ENCODE measurements around the gene GRP.

The GRP gene

DNA sequence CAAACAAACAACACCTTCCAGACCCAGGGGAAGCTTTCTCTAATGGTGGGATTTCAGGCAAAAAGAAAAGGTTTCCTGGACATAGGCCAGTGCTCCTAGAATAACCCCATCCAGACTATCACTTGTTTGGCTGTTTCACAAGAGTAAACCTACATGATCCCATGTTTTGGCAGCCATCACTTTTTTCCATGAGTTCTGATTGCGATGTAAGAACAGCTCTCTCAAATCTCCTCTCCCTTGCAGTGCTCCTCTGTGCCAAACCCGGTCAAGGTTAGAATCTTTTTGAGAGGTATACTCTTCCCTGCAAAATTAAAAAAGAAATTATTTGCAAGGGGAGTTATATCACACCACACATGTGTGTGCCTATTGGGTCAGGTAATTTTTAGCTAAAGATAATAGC, 11.9 kb downstream of the GRP start:
- no peaks in the 10 kb centered on the region for H3K79me2 ChIP-seq (ENCODE audit: control insufficient read depth, low read length)
- no peaks in the 10 kb centered on the region for H3K36me3 ChIP-seq (ENCODE audit: control insufficient read depth, low read length)
- H3K4me2 ChIP-seq (ENCODE audit: low read length), result no peak overlapping the region
- no peaks in the 10 kb centered on the region for H3K9me3 ChIP-seq (ENCODE audit: control insufficient read depth, insufficient read depth, low read length)
- no peaks in the 10 kb centered on the region for H3K4me1 ChIP-seq (ENCODE audit: control insufficient read depth, low read length)
- H3K4me3 ChIP-seq (ENCODE audit: low read length), result no peak overlapping the region
- H3F3A ChIP-seq (ENCODE audit: control insufficient read depth, insufficient read depth), result no peaks in the 10 kb centered on the region
- H3K27ac ChIP-seq (ENCODE audit: low read depth, low read length), result no peak overlapping the region
- no peaks in the 10 kb centered on the region for H4K20me1 ChIP-seq (ENCODE audit: control insufficient read depth, insufficient read depth, low read depth, low read length)
- peaks cover 13% of the 10 kb centered on the region for H3K27me3 ChIP-seq (ENCODE audit: control insufficient read depth, low read length)
- no peaks in the 10 kb centered on the region for H3K9me2 ChIP-seq (replicated peaks; ENCODE audit: control insufficient read depth, low read length)
- TF ChIP-seq, protein P1, sequence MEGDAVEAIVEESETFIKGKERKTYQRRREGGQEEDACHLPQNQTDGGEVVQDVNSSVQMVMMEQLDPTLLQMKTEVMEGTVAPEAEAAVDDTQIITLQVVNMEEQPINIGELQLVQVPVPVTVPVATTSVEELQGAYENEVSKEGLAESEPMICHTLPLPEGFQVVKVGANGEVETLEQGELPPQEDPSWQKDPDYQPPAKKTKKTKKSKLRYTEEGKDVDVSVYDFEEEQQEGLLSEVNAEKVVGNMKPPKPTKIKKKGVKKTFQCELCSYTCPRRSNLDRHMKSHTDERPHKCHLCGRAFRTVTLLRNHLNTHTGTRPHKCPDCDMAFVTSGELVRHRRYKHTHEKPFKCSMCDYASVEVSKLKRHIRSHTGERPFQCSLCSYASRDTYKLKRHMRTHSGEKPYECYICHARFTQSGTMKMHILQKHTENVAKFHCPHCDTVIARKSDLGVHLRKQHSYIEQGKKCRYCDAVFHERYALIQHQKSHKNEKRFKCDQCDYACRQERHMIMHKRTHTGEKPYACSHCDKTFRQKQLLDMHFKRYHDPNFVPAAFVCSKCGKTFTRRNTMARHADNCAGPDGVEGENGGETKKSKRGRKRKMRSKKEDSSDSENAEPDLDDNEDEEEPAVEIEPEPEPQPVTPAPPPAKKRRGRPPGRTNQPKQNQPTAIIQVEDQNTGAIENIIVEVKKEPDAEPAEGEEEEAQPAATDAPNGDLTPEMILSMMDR (IDR thresholded peaks at IDR 0.05; ENCODE audit: low read depth, low read length, poor library complexity, severe bottlenecking), result no peak
- no peak for TF ChIP-seq EZH2phosphoT487 (IDR thresholded peaks at IDR 0.05; ENCODE audit: borderline replicate concordance, low read length)

DNA sequence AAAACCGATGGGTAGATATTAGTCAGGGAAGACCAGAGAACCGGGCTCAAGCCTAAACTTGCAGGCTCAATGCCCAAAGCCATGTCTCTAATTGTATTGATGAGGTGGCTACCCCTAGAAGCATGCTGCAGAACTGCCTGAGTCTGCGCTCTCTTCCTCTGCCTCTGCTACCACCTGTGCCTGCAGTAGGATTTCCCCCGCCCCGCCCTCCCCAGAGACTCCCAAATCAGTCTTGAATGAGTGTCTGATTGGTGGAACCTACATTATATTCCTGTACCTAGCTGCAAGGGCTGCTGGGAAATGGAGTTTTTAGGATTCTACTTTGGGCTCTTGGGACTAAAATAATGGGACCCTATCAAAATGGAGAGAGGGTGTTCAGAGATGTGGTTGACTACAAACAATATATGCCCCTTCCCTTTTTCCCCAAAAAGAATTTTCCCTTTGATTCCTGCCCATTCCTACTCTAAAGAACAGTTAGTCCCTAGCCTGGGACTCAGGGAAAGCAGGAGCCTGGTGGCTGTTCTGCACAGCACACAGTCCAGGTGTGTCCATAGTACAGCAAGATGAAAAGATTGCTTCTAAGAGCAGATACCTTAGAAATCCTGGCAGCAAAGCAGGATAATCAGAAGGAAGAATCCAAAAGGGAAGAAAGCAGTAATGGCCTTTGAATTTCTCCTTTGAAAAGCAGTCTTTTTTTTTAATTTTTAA, 12.5 kb downstream of the GRP start:
- H3K9me3 ChIP-seq (ENCODE audit: control insufficient read depth, insufficient read depth, low read length), result no peaks in the 10 kb centered on the region
- H3K4me1 ChIP-seq (ENCODE audit: control insufficient read depth, low read length), result no peaks in the 10 kb centered on the region
- no peak overlapping the region for H3K4me2 ChIP-seq (ENCODE audit: low read length)
- no peak overlapping the region for H3K27ac ChIP-seq (ENCODE audit: low read depth, low read length)
- H3K4me3 ChIP-seq (ENCODE audit: low read length), result no peak overlapping the region
- no peaks in the 10 kb centered on the region for H3K9me2 ChIP-seq (replicated peaks; ENCODE audit: control insufficient read depth, low read length)
- H3F3A ChIP-seq (ENCODE audit: control insufficient read depth, insufficient read depth), result no peaks in the 10 kb centered on the region
- no peak for TF ChIP-seq EZH2phosphoT487 (IDR thresholded peaks at IDR 0.05; ENCODE audit: borderline replicate concordance, low read length)
- TF ChIP-seq, protein P1 (IDR thresholded peaks at IDR 0.05; ENCODE audit: low read depth, low read length, poor library complexity, severe bottlenecking), result no peak
- no peaks in the 10 kb centered on the region for H4K20me1 ChIP-seq (ENCODE audit: control insufficient read depth, insufficient read depth, low read depth, low read length)
- no peaks in the 10 kb centered on the region for H3K36me3 ChIP-seq (ENCODE audit: control insufficient read depth, low read length)
- H3K27me3 ChIP-seq (ENCODE audit: control insufficient read depth, low read length), result peaks cover 13% of the 10 kb centered on the region
- no peaks in the 10 kb centered on the region for H3K79me2 ChIP-seq (ENCODE audit: control insufficient read depth, low read length)

DNA sequence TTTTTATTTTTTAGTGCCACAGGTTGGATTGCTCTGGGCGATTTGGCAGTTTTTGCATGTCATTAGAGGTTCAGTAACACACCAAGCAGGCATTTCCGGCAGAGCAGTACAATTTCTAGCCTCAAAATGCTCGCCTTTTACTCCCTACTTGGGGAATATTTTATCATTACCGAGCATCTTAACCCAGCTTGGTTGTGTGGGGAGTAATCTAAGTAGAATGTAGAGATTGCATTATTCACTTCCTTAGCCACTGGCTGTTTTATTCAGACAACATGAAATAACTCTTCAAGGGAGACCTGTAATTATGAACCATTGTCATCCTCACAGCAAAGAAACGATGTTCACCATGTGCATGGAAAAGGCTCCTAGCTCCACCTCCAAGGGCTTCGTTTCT, 13.1 kb downstream of the GRP start:
- Histone ChIP-seq H3K4me3 (ENCODE audit: low read length) (no peak overlapping the region), H3K27ac (ENCODE audit: low read depth, low read length) (no peak overlapping the region)

More for the DNA sequence above, 13.1 kb downstream of the GRP start:
- Histone ChIP-seq H3K79me2 (ENCODE audit: control insufficient read depth, low read length) (no peaks in the 10 kb centered on the region), H3K4me2 (ENCODE audit: low read length) (no peak overlapping the region), H3K4me1 (ENCODE audit: control insufficient read depth, low read length) (no peaks in the 10 kb centered on the region), H3K9me2 (replicated peaks; ENCODE audit: control insufficient read depth, low read length) (no peaks in the 10 kb centered on the region), H4K20me1 (ENCODE audit: control insufficient read depth, insufficient read depth, low read depth, low read length) (no peaks in the 10 kb centered on the region), H3F3A (ENCODE audit: control insufficient read depth, insufficient read depth) (no peaks in the 10 kb centered on the region), H3K27me3 (ENCODE audit: control insufficient read depth, low read length) (peaks cover 12% of the 10 kb centered on the region), H3K36me3 (ENCODE audit: control insufficient read depth, low read length) (no peaks in the 10 kb centered on the region), H3K9me3 (ENCODE audit: control insufficient read depth, insufficient read depth, low read length) (no peaks in the 10 kb centered on the region)
- TF ChIP-seq, protein P1 (IDR thresholded peaks at IDR 0.05; ENCODE audit: low read depth, low read length, poor library complexity, severe bottlenecking), result no peak
- TF ChIP-seq EZH2phosphoT487 (IDR thresholded peaks at IDR 0.05; ENCODE audit: borderline replicate concordance, low read length), result no peak
